Glomerular endothelial cell (primary cell): ENCODE measurements around the gene BIVM. TPM values are rescaled to one million over a fixed set of nuclear protein-coding genes. Genes with fewer than 3 reads are reported as not detected.

ENCODE experiments used
- DNase-seq: peaks from one replicate; pipeline ENCODE4 v3.0.0-alpha.2; 2011; ENCODE audit warnings: low read depth, low spot score; ENCODE audit errors: extremely low read depth
- total RNA-seq: library from RNA; depleted of rRNA; stranded (reverse); fragments of >200 nt; gene quantifications from 2 replicates; pipeline ENCODE4 v1.2.3, GENCODE V29; 2015

The BIVM gene
- total RNA-seq, 1 donor from 2014 or later: 17.6 TPM

DNA sequence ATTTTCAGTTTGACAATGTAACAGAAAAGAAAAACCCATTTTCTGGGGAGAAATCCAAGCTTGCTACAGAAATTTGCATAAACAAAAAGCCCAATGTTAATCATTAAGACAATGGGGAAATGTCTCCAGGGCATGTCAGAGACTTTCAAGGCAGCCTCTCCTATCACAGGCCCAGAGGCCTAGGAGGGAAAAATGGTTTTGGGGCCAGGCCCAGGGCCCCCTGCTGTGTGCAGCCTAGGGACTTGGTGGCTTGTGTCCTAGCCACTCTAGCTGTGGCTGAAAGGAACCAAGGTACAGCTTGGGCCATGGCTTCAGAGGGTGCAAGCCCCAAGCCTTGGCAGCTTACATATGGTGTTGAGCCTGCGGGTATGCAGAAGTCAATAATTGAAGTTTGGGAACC is 17.3 kb upstream of the BIVM start:
- DNase-seq: no peak

DNA sequence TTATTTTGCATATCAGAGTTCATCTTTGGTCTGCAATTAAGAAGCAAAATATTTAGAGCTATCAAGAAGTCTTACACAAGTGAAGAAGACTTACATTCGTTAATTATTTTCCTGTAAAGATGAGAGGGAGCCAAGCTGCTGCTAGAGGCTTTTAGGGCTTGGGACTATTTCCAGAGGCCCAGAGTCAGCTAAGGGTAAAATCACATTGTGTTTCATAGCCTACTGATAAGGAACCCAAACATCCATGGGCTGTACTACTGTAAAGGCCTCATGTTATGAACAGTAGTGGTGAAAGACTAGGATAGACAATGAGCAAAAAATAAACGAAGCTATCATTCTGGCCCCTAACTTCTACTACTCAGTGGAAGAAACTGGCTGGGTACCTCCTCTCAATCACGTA is 14.4 kb upstream of the BIVM start:
- DNase-seq: no peak

- no peak for DNase-seq
Measured at GRCh38 chr13:102788683-102789082, 10.2 kb upstream of the BIVM start.

GRCh38 chr13:102792396-102792795 is 6.5 kb upstream of the BIVM start:
- no peak for DNase-seq

GRCh38 chr13:102793611-102794355 is 5.1 kb upstream of the BIVM start:
- no peak for DNase-seq

DNA sequence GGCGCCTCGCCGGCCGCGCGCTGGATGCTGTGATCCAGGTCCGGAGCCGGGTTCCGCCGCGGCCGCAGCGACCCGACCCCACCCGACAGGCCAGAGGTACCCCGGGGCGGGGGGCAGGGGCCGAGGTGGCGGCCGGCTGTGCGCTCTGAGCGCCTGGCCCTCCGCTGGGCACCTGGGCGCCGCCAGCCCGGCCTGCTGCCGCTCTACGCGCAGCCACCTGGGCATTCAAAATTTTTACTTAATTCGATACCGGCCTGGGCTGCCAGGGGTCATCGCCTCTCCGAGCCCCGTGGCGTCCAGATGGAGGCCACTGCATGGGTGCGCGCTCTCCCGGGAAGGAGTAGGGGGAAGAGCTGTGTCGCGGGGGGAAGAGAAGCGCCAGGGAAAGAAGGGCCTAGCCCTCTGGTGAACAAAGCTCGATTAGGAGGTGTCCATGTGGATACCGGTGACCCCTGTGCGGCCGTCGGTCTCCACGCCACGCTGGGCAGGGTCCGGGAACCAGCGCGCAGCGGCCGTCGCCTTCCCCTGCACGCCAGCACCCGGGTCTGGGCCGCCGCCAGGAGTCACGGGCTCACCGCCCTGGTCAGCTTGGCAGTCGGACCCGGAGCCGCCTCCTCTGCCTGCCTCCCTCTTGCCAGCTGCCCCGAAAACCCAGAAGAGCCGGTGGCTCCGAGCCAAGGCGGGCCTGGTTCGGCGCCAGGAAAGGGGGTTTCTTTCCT is 666 bp downstream of the BIVM start:
- DNase-seq: no peak

- DNase-seq: no peak
Measured at GRCh38 chr13:102800145-102801041, 1.5 kb downstream of the BIVM start.

GRCh38 chr13:102805680-102806079 is 6.8 kb downstream of the BIVM start:
- no peak for DNase-seq

GRCh38 chr13:102807699-102808098 is 8.8 kb downstream of the BIVM start:
- no peak for DNase-seq

DNA sequence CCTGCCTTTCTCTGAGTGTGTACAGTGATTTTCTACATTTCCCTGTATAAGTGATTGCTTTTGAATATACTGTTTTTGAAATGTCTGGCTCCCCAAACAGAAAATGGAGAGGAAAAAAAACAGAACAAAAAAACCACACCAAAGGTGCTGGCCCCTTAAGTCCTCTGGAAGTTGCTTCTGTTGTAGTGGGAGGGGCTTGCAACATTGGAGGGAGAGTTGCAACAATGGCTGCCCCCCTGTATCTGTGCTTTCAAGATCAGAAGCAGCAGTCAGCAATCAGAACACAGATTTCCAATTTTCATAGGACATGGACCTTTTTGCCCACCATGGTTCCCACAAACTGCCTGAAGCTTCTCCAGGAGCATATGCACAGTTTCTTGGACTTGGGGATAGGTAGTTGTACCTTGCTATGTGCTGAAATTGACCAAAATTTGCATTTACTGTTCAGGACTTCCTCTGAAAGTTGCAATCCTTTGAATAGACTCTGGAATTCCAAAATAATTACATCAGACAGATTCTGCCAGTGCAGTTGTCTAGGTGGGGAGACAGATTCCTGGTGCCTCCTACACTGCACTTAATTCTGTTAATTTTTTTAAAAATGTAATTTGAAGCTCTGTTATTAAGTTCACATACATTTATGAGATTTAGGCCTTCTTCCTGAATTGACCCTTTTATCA is 13.8 kb downstream of the BIVM start:
- DNase-seq: no peak

DNA sequence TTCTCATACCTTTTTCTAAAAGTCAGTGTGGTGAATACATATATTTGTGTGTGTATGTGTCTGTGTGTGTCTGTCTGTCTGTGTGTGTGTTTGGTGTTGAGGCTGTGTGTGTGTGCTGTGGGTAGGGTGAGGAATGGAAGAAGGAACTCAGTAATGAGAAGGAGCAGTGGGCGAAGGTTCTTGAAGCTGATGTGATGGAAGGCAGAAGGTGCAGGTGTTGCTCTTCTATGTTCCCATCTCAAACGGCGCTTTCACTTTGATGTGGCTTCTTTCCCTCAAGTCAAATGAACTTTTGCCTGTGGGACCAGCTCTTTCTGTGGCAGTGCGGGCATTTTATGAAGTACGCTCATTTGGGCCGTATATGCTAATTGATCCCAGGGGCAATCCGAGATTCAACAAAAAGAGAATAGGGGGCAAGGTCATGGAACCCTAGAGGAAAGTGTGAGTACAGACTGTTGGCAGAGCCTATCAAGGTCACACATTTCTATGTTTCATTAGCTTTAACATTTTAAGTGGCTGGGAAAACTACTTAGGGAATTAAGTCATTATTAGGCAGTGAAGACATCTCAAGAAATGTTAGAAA is 15.2 kb downstream of the BIVM start:
- no peak for DNase-seq

DNA sequence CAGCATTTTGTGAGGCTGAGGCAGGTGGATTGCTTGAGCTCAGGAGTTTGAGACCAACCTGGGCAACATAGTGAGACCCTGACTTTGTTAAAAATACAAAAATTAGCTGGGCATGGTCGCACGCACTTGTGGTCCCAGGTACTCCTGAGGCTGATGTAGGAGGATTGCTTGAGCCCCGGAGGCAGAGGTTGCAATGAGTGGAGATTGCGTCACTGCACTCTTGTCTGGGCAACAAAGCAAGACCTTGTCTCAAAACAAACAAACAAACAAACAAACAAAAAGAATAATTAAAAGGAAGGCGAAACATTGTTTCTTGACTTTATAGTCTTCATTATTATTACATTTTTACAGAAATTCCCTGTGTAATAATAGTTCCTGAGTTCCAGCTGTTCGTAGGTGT is 15.9 kb downstream of the BIVM start:
- DNase-seq: no peak

GRCh38 chr13:102815788-102816187 is 16.9 kb downstream of the BIVM start:
- DNase-seq: no peak

GRCh38 chr13:102816708-102817107 is 17.8 kb downstream of the BIVM start:
- no peak for DNase-seq

GRCh38 chr13:102817241-102817640 is 18.3 kb downstream of the BIVM start:
- DNase-seq: no peak

GRCh38 chr13:102817907-102818306 is 19.0 kb downstream of the BIVM start:
- DNase-seq: no peak

DNA sequence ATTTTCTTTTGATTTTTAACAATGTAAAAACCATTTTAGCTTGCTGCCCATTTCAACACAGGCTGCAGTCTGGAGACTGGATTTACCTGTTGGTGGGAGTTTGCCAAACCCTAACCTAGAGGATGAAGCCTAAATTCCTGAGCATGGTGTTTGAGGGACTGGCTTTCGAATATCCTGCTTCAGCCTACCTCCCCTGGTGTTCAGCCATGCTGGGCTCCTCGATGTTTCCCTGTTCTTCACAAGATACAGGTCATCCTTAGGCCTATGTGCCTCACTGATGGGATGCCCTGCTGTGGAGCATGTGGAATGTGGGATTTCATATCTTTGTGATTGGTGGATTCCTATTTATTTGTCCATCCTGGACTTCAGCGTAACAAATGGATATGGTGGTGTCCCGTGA is 26.5 kb downstream of the BIVM start:
- DNase-seq: no peak

DNA sequence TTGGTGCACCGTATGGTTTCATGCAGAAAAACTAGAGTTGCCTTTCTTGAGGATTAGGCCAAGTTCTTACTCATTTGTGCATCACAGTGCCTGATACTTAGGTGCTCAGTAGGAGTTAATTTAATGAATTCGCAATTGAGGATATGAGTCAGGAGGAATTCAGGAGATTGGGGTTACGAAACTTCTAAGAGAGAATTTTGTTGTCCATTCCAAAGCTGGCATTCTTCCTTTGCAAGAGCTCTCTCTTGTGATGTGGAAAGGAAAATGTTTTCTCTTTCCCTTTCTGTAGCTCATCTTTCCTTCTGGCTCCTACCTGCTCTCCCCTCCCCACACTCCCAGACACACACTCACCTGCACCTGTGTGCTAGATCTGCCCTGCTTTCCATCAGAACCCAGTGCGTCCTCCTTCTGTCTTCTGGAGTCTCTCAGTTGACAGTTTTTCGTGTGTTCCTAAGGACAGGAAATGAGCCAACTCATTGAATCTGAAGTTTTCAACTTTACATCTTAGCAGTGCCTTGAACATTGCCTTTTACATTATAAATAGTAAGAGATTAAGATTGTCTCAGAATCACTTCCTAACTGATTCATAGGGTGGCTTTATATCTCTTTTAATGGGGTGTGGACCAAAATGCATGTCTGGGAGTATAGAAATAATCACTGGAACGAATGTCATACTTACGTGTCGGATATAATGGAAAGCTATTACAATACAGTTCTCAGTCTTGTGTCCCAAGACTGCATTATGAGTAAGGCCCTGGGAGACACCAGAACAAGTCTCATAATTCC is 27.2 kb downstream of the BIVM start:
- DNase-seq: peak; percentile 27

DNA sequence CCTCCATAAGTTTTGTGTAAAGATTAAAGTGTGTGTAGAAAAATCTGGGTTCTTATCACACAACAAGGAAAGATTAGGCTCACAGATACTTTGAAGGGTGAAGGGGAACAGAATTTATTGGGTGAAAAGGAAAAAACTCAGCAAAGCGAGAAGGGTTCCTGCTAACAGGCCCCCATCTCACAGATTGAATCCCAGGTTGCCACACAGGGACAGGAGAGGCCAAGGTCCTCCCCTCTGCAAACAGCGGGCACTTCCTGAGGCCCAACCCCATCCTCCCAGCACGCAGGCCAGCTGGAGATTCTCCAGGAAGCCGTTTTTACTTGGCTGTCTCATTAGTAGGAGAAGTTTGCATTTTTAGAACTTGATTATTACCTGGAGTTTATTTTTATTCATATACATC is 31.7 kb downstream of the BIVM start:
- DNase-seq: no peak

- DNase-seq: no peak
Measured at GRCh38 chr13:102836471-102836870, 37.6 kb downstream of the BIVM start.
